Measurements from ENCODE around the gene ULK3. TPM values are rescaled to one million over a fixed set of nuclear protein-coding genes. Genes with fewer than 3 reads are reported as not detected.

The ULK3 gene
- total RNA-seq, 1 donor from 2014 or later: 75.9 TPM

GRCh38 chr15:74884428-74885223, 41.7 kb upstream of the ULK3 start:
- no peaks in the 10 kb centered on the region for H3K36me3 ChIP-seq
- no peaks in the 10 kb centered on the region for H3K27me3 ChIP-seq
- no peak for DNase-seq (ENCODE audit: extremely low spot score in 2 of 2)
- H3K9me3 ChIP-seq: no peaks in the 10 kb centered on the region
- H3K4me1 ChIP-seq: peaks cover 8% of the 10 kb centered on the region
- no peak overlapping the region for H3K4me3 ChIP-seq
- intact Hi-C loops (cut with DNase I): no loop called here
- H3K27ac ChIP-seq: no peak overlapping the region
- TF ChIP-seq, protein P1, sequence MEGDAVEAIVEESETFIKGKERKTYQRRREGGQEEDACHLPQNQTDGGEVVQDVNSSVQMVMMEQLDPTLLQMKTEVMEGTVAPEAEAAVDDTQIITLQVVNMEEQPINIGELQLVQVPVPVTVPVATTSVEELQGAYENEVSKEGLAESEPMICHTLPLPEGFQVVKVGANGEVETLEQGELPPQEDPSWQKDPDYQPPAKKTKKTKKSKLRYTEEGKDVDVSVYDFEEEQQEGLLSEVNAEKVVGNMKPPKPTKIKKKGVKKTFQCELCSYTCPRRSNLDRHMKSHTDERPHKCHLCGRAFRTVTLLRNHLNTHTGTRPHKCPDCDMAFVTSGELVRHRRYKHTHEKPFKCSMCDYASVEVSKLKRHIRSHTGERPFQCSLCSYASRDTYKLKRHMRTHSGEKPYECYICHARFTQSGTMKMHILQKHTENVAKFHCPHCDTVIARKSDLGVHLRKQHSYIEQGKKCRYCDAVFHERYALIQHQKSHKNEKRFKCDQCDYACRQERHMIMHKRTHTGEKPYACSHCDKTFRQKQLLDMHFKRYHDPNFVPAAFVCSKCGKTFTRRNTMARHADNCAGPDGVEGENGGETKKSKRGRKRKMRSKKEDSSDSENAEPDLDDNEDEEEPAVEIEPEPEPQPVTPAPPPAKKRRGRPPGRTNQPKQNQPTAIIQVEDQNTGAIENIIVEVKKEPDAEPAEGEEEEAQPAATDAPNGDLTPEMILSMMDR (IDR thresholded peaks at IDR 0.05): no peak
- TF ChIP-seq POLR2A (IDR thresholded peaks at IDR 0.05) (no peak), POLR2AphosphoS5 (IDR thresholded peaks at IDR 0.05; ENCODE audit: insufficient read depth in 1 of 2, low read depth in 1 of 2) (no peak)

GRCh38 chr15:74882528-74882927, 39.6 kb upstream of the ULK3 start:
- no peak overlapping the region for H3K4me3 ChIP-seq
- TF ChIP-seq, protein P1 (IDR thresholded peaks at IDR 0.05): no peak
- TF ChIP-seq POLR2A (IDR thresholded peaks at IDR 0.05): no peak
- no peak for TF ChIP-seq POLR2AphosphoS5 (IDR thresholded peaks at IDR 0.05; ENCODE audit: insufficient read depth in 1 of 2, low read depth in 1 of 2)
- intact Hi-C loops (cut with DNase I): no loop called here
- no peaks in the 10 kb centered on the region for H3K9me3 ChIP-seq
- H3K27me3 ChIP-seq: no peaks in the 10 kb centered on the region
- no peaks in the 10 kb centered on the region for H3K36me3 ChIP-seq
- no peak for DNase-seq (ENCODE audit: extremely low spot score in 2 of 2)
- no peak overlapping the region for H3K27ac ChIP-seq
- no peaks in the 10 kb centered on the region for H3K4me1 ChIP-seq

GRCh38 chr15:74878273-74878672, 35.3 kb upstream of the ULK3 start:
- no peaks in the 10 kb centered on the region for H3K4me1 ChIP-seq
- intact Hi-C loops (cut with DNase I): no loop called here
- H3K4me3 ChIP-seq: no peak overlapping the region
- H3K9me3 ChIP-seq: no peaks in the 10 kb centered on the region
- no peak overlapping the region for H3K27ac ChIP-seq
- no peaks in the 10 kb centered on the region for H3K27me3 ChIP-seq
- no peak for TF ChIP-seq POLR2AphosphoS5 (IDR thresholded peaks at IDR 0.05; ENCODE audit: insufficient read depth in 1 of 2, low read depth in 1 of 2)
- TF ChIP-seq, protein P1 (IDR thresholded peaks at IDR 0.05): no peak
- no peak for TF ChIP-seq POLR2A (IDR thresholded peaks at IDR 0.05)
- DNase-seq (ENCODE audit: extremely low spot score in 2 of 2): no peak
- H3K36me3 ChIP-seq: no peaks in the 10 kb centered on the region

DNA sequence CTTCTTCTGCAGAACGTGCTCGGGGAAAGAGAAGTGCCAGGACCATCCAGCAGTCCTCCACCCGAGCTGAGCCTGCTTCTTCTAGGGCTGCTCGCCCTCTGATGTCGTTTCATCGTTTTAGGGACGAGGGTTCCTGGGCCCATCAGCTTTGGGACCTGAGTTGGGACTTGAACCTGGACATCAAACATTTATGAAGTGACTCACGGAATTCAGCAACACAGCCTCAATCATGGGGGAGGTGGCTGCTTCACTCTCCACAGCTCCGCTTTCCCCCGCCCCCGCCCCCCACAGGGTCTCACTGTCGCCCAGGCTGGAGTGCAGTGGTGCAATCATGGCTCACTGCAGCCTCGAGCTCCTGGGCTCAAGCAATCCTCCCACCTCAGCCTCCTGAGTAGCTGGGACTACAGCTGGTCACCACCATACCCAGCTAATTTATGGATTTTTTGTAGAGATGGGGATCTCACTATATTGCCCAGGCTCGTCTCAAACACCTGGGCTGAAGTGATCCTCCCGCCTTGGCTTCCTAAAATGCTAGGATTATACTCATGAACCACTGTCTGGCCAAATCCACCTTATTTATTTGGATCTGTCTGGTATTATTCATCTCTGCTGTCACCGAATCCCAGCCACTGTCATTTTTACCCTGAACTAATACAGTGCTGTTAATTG, 30.9 kb upstream of the ULK3 start:
- intact Hi-C loops (cut with DNase I): no loop called here
- H3K36me3 ChIP-seq: no peaks in the 10 kb centered on the region
- TF ChIP-seq, protein P1 (IDR thresholded peaks at IDR 0.05): no peak

More for the DNA sequence above, 30.9 kb upstream of the ULK3 start:
- peak overlapping the region; percentile 84 for H3K27ac ChIP-seq
- peaks cover 38% of the 10 kb centered on the region for H3K4me1 ChIP-seq
- peak overlapping the region; percentile 54 to 69 for H3K4me3 ChIP-seq
- H3K27me3 ChIP-seq: no peaks in the 10 kb centered on the region
- no peak for DNase-seq (ENCODE audit: extremely low spot score in 2 of 2)
- no peaks in the 10 kb centered on the region for H3K9me3 ChIP-seq

All from vagina (tissue), 2 donors.